HFFc6 (cell line): ENCODE data around the gene SH2D7. TPM values are rescaled to one million over a fixed set of nuclear protein-coding genes. Genes with fewer than 3 reads are reported as not detected.

Source experiments
- DNase-seq: peaks from one replicate; pipeline ENCODE4 v3.0.0-alpha.2; 2018
- H3K27ac Mint-ChIP-seq: 2 replicates; pipeline ENCODE4 v1.8.0; 2020; ENCODE audit warnings: mild to moderate bottlenecking, mixed read lengths
- H3K27me3 Mint-ChIP-seq: 2 replicates; pipeline ENCODE4 v1.8.0; 2021; ENCODE audit warnings: mild to moderate bottlenecking, moderate library complexity, mixed read lengths; ENCODE audit not compliant: insufficient read depth
- H3K36me3 Mint-ChIP-seq: 2 replicates; pipeline ENCODE4 v1.8.0; 2021; ENCODE audit warnings: low read depth, mixed read lengths
- H3K4me1 Mint-ChIP-seq: 2 replicates; pipeline ENCODE4 v1.8.0; 2020; ENCODE audit warnings: low read depth, mixed read lengths
- H3K4me3 Mint-ChIP-seq: 2 replicates; pipeline ENCODE4 v1.8.0; 2020; ENCODE audit warnings: mild to moderate bottlenecking, moderate library complexity, mixed read lengths
- H3K9me3 Mint-ChIP-seq: 2 replicates; pipeline ENCODE4 v1.8.0; 2020; ENCODE audit warnings: mild to moderate bottlenecking, mixed read lengths
- CTCF ChIP-seq: fragments of 200-600 bp; sonication (generic); IDR thresholded peaks from 2 replicates; pipeline ENCODE4 v1.5.0; 2021; ENCODE audit warnings: antibody characterized with exemption, mild to moderate bottlenecking
- total RNA-seq, 6 experiments: library from RNA; stranded (reverse); fragmentation: NEBNext Ultra II Directional; extraction: Animal tissue kit (Norgen Biotek cat#: 25700); gene quantifications; 2 replicates in 1 of 6; 3 replicates in 5 of 6; pipeline ENCODE4 v1.2.3, GENCODE V29; 2021

The SH2D7 gene
- total RNA-seq, 6 experiments from 2014 or later, result not detected

GRCh38 chr15:78048628-78048920, 43.8 kb upstream of the SH2D7 start:
- Mint-ChIP-seq H3K36me3 (peaks cover 20% of the 10 kb centered on the region), H3K4me1 (peaks cover 85% of the 10 kb centered on the region), H3K4me3 (peak overlapping the region; percentile 53), H3K9me3 (no peaks in the 10 kb centered on the region), H3K27me3 (no peaks in the 10 kb centered on the region; the same call in 1 of the 2 replicates), H3K27ac (peak overlapping the region; percentile 87)
- TF ChIP-seq CTCF, result no peak
- no peak for DNase-seq

- peak; percentile 95 for DNase-seq
- H3K27ac Mint-ChIP-seq, result peak overlapping the region; percentile 87
Measured at GRCh38 chr15:78049691-78050440, 42.5 kb upstream of the SH2D7 start.

GRCh38 chr15:78050441-78050809, 41.9 kb upstream of the SH2D7 start:
- Mint-ChIP-seq H3K27me3 (no peaks in the 10 kb centered on the region; the same call in 1 of the 2 replicates), H3K36me3 (peaks cover 16% of the 10 kb centered on the region), H3K4me1 (peaks cover 80% of the 10 kb centered on the region), H3K27ac (peak overlapping the region; percentile 87), H3K9me3 (no peaks in the 10 kb centered on the region), H3K4me3 (peak overlapping the region; percentile 76)
- DNase-seq, result no peak
- no peak for TF ChIP-seq CTCF

More at GRCh38 chr15:78049691-78050440, 42.5 kb upstream of the SH2D7 start:
- TF ChIP-seq CTCF, result no peak
- H3K9me3 Mint-ChIP-seq, result no peaks in the 10 kb centered on the region
- H3K4me1 Mint-ChIP-seq, result peaks cover 80% of the 10 kb centered on the region
- H3K4me3 Mint-ChIP-seq, result peak overlapping the region; percentile 76
- H3K36me3 Mint-ChIP-seq, result peaks cover 16% of the 10 kb centered on the region
- no peaks in the 10 kb centered on the region; the same call in 1 of the 2 replicates for H3K27me3 Mint-ChIP-seq

GRCh38 chr15:78050826-78051225, 41.5 kb upstream of the SH2D7 start:
- H3K36me3 Mint-ChIP-seq, result peaks cover 16% of the 10 kb centered on the region
- no peak for TF ChIP-seq CTCF

GRCh38 chr15:78051596-78051995, 40.8 kb upstream of the SH2D7 start:
- peaks cover 87% of the 10 kb centered on the region for H3K4me1 Mint-ChIP-seq
- no peak for TF ChIP-seq CTCF
- no peaks in the 10 kb centered on the region for H3K9me3 Mint-ChIP-seq
- peak overlapping the region; percentile 87 for H3K27ac Mint-ChIP-seq
- DNase-seq, result no peak
- H3K27me3 Mint-ChIP-seq, result no peaks in the 10 kb centered on the region; the same call in 1 of the 2 replicates
- peaks cover 16% of the 10 kb centered on the region for H3K36me3 Mint-ChIP-seq
- peak overlapping the region; percentile 36; the same call in 1 of the 2 replicates for H3K4me3 Mint-ChIP-seq

More at GRCh38 chr15:78050826-78051225, 41.5 kb upstream of the SH2D7 start:
- peak; percentile 32 for DNase-seq
- Mint-ChIP-seq H3K4me1 (peaks cover 83% of the 10 kb centered on the region), H3K27ac (peak overlapping the region; percentile 87), H3K4me3 (peak overlapping the region; percentile 76; the same call in 1 of the 2 replicates), H3K9me3 (no peaks in the 10 kb centered on the region), H3K27me3 (no peaks in the 10 kb centered on the region; the same call in 1 of the 2 replicates)
